GM23338 (cell line): Measurements from ENCODE around the gene PTH1R. TPM values are rescaled to one million over a fixed set of nuclear protein-coding genes. Genes with fewer than 3 reads are reported as not detected.

Experiments used
- EZH2phosphoT487 ChIP-seq: fragments of 200-600 bp; sonication (generic); IDR thresholded peaks from one replicate; pipeline ENCODE4 v1.8.1; 2018; ENCODE audit warnings: antibody characterized with exemption; ENCODE audit not compliant: unreplicated experiment
- NANOG ChIP-seq: IDR thresholded peaks from 2 replicates; pipeline ENCODE4 v1.6.1; 2016; ENCODE audit warnings: antibody characterized with exemption, borderline replicate concordance
- STAT1 ChIP-seq: IDR thresholded peaks from one replicate; pipeline ENCODE4 v1.6.1; 2016; ENCODE audit warnings: antibody characterized with exemption; ENCODE audit not compliant: unreplicated experiment
- ZNF114 ChIP-seq: fragments of 250-450 bp; sonication (Bioruptor Pico); IDR thresholded peaks from 2 replicates; pipeline ENCODE4 v1.5.0; 2020; ENCODE audit warnings: mild to moderate bottlenecking, moderate library complexity
- polyA plus RNA-seq: library from polyadenylated mRNA; unstranded; fragments of >200 nt; fragmentation: Nextera tagmentation; extraction: Ambion mirVana; gene quantifications from 2 replicates; pipeline ENCODE4 v1.2.1, GENCODE V29; 2016
- total RNA-seq: library from RNA; depleted of rRNA; stranded (reverse); fragments of >200 nt; shearing (Covaris generic); gene quantifications from 2 replicates; pipeline ENCODE4 v1.2.3, GENCODE V29; 2014
- TF ChIP-seq, protein P1 (sequence below): fragments of 250-450 bp; sonication (Bioruptor Pico); IDR thresholded peaks from 2 replicates; pipeline ENCODE4 v1.5.0; 2020; ENCODE audit warnings: mild to moderate bottlenecking, moderate library complexity
- TF ChIP-seq, protein P2 (sequence below), 2 experiments: fragments of 200-600 bp in 1 of 2; sonication (generic) in 1 of 2; conservative IDR thresholded peaks; 2 replicates each; pipeline versions ENCODE4 v1.5.1 to v1.6.1; 2016 to 2017; ENCODE audit warnings: antibody characterized with exemption in 2 of 2, low read depth in 2 of 2, mild to moderate bottlenecking in 2 of 2, moderate library complexity in 1 of 2

The PTH1R gene
- total and polyA plus RNA-seq, 2 experiments from 2014 or later: 1.3 to 1.9 TPM

- TF ChIP-seq, protein P1, sequence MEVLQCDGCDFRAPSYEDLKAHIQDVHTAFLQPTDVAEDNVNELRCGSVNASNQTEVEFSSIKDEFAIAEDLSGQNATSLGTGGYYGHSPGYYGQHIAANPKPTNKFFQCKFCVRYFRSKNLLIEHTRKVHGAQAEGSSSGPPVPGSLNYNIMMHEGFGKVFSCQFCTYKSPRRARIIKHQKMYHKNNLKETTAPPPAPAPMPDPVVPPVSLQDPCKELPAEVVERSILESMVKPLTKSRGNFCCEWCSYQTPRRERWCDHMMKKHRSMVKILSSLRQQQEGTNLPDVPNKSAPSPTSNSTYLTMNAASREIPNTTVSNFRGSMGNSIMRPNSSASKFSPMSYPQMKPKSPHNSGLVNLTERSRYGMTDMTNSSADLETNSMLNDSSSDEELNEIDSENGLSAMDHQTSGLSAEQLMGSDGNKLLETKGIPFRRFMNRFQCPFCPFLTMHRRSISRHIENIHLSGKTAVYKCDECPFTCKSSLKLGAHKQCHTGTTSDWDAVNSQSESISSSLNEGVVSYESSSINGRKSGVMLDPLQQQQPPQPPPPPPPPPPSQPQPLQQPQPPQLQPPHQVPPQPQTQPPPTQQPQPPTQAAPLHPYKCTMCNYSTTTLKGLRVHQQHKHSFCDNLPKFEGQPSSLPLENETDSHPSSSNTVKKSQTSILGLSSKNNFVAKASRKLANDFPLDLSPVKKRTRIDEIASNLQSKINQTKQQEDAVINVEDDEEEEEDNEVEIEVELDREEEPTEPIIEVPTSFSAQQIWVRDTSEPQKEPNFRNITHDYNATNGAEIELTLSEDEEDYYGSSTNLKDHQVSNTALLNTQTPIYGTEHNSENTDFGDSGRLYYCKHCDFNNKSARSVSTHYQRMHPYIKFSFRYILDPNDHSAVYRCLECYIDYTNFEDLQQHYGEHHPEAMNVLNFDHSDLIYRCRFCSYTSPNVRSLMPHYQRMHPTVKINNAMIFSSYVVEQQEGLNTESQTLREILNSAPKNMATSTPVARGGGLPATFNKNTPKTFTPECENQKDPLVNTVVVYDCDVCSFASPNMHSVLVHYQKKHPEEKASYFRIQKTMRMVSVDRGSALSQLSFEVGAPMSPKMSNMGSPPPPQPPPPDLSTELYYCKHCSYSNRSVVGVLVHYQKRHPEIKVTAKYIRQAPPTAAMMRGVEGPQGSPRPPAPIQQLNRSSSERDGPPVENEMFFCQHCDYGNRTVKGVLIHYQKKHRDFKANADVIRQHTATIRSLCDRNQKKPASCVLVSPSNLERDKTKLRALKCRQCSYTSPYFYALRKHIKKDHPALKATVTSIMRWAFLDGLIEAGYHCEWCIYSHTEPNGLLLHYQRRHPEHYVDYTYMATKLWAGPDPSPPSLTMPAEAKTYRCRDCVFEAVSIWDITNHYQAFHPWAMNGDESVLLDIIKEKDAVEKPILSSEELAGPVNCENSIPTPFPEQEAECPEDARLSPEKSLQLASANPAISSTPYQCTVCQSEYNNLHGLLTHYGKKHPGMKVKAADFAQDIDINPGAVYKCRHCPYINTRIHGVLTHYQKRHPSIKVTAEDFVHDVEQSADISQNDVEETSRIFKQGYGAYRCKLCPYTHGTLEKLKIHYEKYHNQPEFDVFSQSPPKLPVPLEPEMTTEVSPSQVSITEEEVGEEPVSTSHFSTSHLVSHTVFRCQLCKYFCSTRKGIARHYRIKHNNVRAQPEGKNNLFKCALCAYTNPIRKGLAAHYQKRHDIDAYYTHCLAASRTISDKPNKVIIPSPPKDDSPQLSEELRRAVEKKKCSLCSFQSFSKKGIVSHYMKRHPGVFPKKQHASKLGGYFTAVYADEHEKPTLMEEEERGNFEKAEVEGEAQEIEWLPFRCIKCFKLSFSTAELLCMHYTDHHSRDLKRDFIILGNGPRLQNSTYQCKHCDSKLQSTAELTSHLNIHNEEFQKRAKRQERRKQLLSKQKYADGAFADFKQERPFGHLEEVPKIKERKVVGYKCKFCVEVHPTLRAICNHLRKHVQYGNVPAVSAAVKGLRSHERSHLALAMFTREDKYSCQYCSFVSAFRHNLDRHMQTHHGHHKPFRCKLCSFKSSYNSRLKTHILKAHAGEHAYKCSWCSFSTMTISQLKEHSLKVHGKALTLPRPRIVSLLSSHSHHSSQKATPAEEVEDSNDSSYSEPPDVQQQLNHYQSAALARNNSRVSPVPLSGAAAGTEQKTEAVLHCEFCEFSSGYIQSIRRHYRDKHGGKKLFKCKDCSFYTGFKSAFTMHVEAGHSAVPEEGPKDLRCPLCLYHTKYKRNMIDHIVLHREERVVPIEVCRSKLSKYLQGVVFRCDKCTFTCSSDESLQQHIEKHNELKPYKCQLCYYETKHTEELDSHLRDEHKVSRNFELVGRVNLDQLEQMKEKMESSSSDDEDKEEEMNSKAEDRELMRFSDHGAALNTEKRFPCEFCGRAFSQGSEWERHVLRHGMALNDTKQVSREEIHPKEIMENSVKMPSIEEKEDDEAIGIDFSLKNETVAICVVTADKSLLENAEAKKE: no peak
- peak; percentile 21 for TF ChIP-seq EZH2phosphoT487
- TF ChIP-seq, protein P2, sequence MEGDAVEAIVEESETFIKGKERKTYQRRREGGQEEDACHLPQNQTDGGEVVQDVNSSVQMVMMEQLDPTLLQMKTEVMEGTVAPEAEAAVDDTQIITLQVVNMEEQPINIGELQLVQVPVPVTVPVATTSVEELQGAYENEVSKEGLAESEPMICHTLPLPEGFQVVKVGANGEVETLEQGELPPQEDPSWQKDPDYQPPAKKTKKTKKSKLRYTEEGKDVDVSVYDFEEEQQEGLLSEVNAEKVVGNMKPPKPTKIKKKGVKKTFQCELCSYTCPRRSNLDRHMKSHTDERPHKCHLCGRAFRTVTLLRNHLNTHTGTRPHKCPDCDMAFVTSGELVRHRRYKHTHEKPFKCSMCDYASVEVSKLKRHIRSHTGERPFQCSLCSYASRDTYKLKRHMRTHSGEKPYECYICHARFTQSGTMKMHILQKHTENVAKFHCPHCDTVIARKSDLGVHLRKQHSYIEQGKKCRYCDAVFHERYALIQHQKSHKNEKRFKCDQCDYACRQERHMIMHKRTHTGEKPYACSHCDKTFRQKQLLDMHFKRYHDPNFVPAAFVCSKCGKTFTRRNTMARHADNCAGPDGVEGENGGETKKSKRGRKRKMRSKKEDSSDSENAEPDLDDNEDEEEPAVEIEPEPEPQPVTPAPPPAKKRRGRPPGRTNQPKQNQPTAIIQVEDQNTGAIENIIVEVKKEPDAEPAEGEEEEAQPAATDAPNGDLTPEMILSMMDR (conservative IDR thresholded peaks at IDR 0.05; ENCODE audit: low read depth in 2 of 2): no peak
- TF ChIP-seq ZNF114 (CRISPR knock-in tag): no peak
- TF ChIP-seq NANOG: no peak
- no peak for TF ChIP-seq STAT1
Measured at GRCh38 chr3:46882377-46883053, 5.0 kb downstream of the PTH1R start (continued).
